ENCODE results near the gene GRIK2. TPM values are rescaled to one million over a fixed set of nuclear protein-coding genes. Genes with fewer than 3 reads are reported as not detected.

GRIK2 gene
- total and polyA plus RNA-seq, 8 donors = 0.61 to 3.5 (median 2.4) TPM

DNA sequence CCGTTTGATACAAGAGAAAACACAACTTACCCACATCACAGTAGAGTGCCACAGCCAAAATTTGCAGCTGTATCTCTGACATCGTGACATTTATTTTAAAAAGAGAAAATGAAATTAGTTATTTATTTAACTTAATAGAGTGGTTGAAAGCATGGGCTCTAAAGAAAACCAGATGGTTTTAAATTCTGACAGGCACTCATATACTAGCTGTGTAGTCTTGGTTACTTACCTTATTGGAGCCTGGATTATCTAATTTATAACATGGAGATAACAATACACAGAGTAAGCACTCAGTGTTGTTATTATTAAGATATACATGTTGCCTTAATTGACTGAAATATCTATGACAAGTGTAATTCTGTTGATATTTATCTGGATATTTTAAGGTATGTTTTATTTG, 334.9 kb downstream of the GRIK2 start:
- 77 to 86% methylated on average over 2 of the region's 2 CpGs for WGBS, 2 donors
- H3K4me3 ChIP-seq = no peak overlapping the region
- no peaks in the 10 kb centered on the region for H3K36me3 ChIP-seq
- intact Hi-C loops (cut with DNase I) = no loop called here
- ATAC-seq = no peak
- no peak for DNase-seq
- H3K27me3 ChIP-seq = no peaks in the 10 kb centered on the region
- H3K9me3 ChIP-seq = no peaks in the 10 kb centered on the region
- TF ChIP-seq CTCF (IDR thresholded peaks at IDR 0.05) = no peak
- H3K27ac ChIP-seq = no peak overlapping the region
- no peaks in the 10 kb centered on the region for H3K4me1 ChIP-seq
- no peak for FAIRE-seq

- intact Hi-C loops (cut with DNase I) = no loop called here
- Histone ChIP-seq H3K9me3 (no peaks in the 10 kb centered on the region), H3K36me3 (no peaks in the 10 kb centered on the region), H3K4me3 (no peak overlapping the region), H3K27ac (no peak overlapping the region), H3K4me1 (no peaks in the 10 kb centered on the region), H3K27me3 (no peaks in the 10 kb centered on the region)
- FAIRE-seq (no peak), ATAC-seq (no peak), DNase-seq (no peak)
- TF ChIP-seq CTCF (IDR thresholded peaks at IDR 0.05) = no peak
Observed at GRCh38 chr6:101728956-101729355, 335.4 kb downstream of the GRIK2 start.

DNA sequence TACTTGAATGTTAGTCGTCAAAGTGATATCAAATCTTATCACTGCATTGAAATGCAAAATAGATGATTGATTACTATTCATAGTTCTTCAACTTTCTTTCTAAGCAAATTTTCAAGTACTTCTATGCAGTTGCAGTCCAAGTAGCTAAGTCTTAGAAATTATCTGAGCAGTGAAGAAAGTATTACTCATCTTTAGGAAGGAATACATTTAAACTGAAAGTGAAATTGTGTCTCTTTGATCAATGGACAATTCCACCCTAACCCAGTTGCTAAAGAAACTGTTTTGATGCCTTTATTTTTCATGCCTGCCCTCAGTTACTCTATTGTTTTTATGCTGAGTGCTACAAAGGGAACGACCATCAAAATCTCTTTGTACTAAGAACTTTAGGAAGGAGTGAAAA, 337.4 kb downstream of the GRIK2 start:
- Histone ChIP-seq H3K27ac (no peak overlapping the region), H3K36me3 (no peaks in the 10 kb centered on the region), H3K27me3 (no peaks in the 10 kb centered on the region), H3K9me3 (no peaks in the 10 kb centered on the region), H3K4me3 (no peak overlapping the region), H3K4me1 (no peaks in the 10 kb centered on the region)
- FAIRE-seq = no peak
- no peak for TF ChIP-seq CTCF (IDR thresholded peaks at IDR 0.05)
- ATAC-seq = no peak
- 39 to 56% methylated on average over 2 of the region's 2 CpGs for WGBS, 2 donors
- intact Hi-C loops (cut with DNase I) = no loop called here
- no peak for DNase-seq

- Histone ChIP-seq H3K4me1 (no peaks in the 10 kb centered on the region), H3K4me3 (no peak overlapping the region), H3K27ac (no peak overlapping the region), H3K36me3 (no peaks in the 10 kb centered on the region), H3K9me3 (no peaks in the 10 kb centered on the region), H3K27me3 (no peaks in the 10 kb centered on the region)
- DNase-seq = no peak
- TF ChIP-seq CTCF (IDR thresholded peaks at IDR 0.05) = no peak
- no peak for ATAC-seq
- FAIRE-seq = no peak
- intact Hi-C loops (cut with DNase I) = no loop called here
Observed at GRCh38 chr6:101733899-101734298, 340.4 kb downstream of the GRIK2 start.

- H3K9me3 ChIP-seq = no peaks in the 10 kb centered on the region
- FAIRE-seq = no peak
- H3K36me3 ChIP-seq = no peaks in the 10 kb centered on the region
- no peak overlapping the region for H3K27ac ChIP-seq
- ATAC-seq = no peak
- no peak for TF ChIP-seq CTCF (IDR thresholded peaks at IDR 0.05)
- peaks cover 8 to 17% (median 9%) of the 10 kb centered on the region in 3 donors for H3K4me1 ChIP-seq
- 94 to 95% methylated on average over 1 of the region's 1 CpG for WGBS, 2 donors
- no peak for DNase-seq
- no peaks in the 10 kb centered on the region for H3K27me3 ChIP-seq
- H3K4me3 ChIP-seq = no peak overlapping the region
- intact Hi-C loops (cut with DNase I) = no loop called here
Observed at GRCh38 chr6:101738481-101738880, 345.0 kb downstream of the GRIK2 start.

All from pancreas (tissue), 10 donors.